GM18499 (cell line): ENCODE measurements around the gene TEX38.
"Not testable (repeated sequence)": the region's sequence is repeated elsewhere in the genome, so short reads cannot be mapped to it uniquely, and the experiment has no call there.

Experiments used
- ATAC-seq: cut with Tn5 transposase; IDR thresholded peaks from one replicate; pipeline ENCODE4 v1.9.1; 2021; ENCODE audit warnings: moderate number of reproducible peaks; ENCODE audit not compliant: insufficient read depth, unreplicated experiment

The TEX38 gene

GRCh38 chr1:46686255-46686654, 14.6 kb downstream of the TEX38 start:
- no peak for ATAC-seq

GRCh38 chr1:46687093-46687659, 15.5 kb downstream of the TEX38 start:
- ATAC-seq: no peak

GRCh38 chr1:46687921-46688509, 16.4 kb downstream of the TEX38 start:
- no peak for ATAC-seq

- no peak for ATAC-seq
Measured at GRCh38 chr1:46689356-46689755, 17.7 kb downstream of the TEX38 start.

- ATAC-seq: no peak
Measured at GRCh38 chr1:46689897-46690296, 18.2 kb downstream of the TEX38 start.

- no peak for ATAC-seq
Measured at GRCh38 chr1:46690931-46691421, 19.3 kb downstream of the TEX38 start.

- no peak for ATAC-seq
Measured at GRCh38 chr1:46691997-46692790, 20.5 kb downstream of the TEX38 start.

- ATAC-seq: no peak
Measured at GRCh38 chr1:46692811-46693770, 21.4 kb downstream of the TEX38 start.

- ATAC-seq: not testable (repeated sequence)
Measured at GRCh38 chr1:46694676-46695075, 23.0 kb downstream of the TEX38 start.

GRCh38 chr1:46697053-46697452, 25.4 kb downstream of the TEX38 start:
- no peak for ATAC-seq

- no peak for ATAC-seq
Measured at GRCh38 chr1:46699666-46700065, 28.0 kb downstream of the TEX38 start.

GRCh38 chr1:46703927-46704641, 32.4 kb downstream of the TEX38 start:
- no peak for ATAC-seq

GRCh38 chr1:46705408-46705807, 33.8 kb downstream of the TEX38 start:
- no peak for ATAC-seq

GRCh38 chr1:46708121-46708520, 36.5 kb downstream of the TEX38 start:
- no peak for ATAC-seq

GRCh38 chr1:46714976-46715375, 43.3 kb downstream of the TEX38 start:
- no peak for ATAC-seq

- no peak for ATAC-seq
Measured at GRCh38 chr1:46717654-46718053, 46.0 kb downstream of the TEX38 start.

GRCh38 chr1:46718340-46718726, 46.7 kb downstream of the TEX38 start:
- ATAC-seq: no peak

- peak; percentile 83 for ATAC-seq
Measured at GRCh38 chr1:46718727-46719622, 47.3 kb downstream of the TEX38 start, which contains the start of gene EFCAB14. Gene EFCAB14, minus strand, starts transcription at chr1:46719114. Its CDS starts 1,027 bp downstream, at chr1:46718087.

GRCh38 chr1:46719689-46720088, 48.0 kb downstream of the TEX38 start:
- ATAC-seq: no peak
